HG02943 (cell line): Measurements from ENCODE around the gene CLEC10A.
"Not testable (repeated sequence)": the region's sequence is repeated elsewhere in the genome, so short reads cannot be mapped to it uniquely, and the experiment has no call there.

ENCODE experiments used
- ATAC-seq: cut with Tn5 transposase; IDR thresholded peaks from one replicate; pipeline ENCODE4 v1.9.1; 2021; ENCODE audit warnings: mild to moderate bottlenecking, low read depth, moderate library complexity; ENCODE audit not compliant: unreplicated experiment

The CLEC10A gene

GRCh38 chr17:7109461-7110322 lies 29.6 kb upstream of the CLEC10A start:
- ATAC-seq: no peak

GRCh38 chr17:7108981-7109380 lies 28.9 kb upstream of the CLEC10A start:
- no peak for ATAC-seq

GRCh38 chr17:7108560-7108925 lies 28.5 kb upstream of the CLEC10A start:
- no peak for ATAC-seq

- ATAC-seq: no peak
These were observed 27.9 kb upstream of the CLEC10A start for GRCh38 chr17:7107795-7108559.

GRCh38 chr17:7107012-7107754 lies 27.1 kb upstream of the CLEC10A start:
- no peak for ATAC-seq

- ATAC-seq: no peak
These were observed 22.4 kb upstream of the CLEC10A start for GRCh38 chr17:7102421-7102820.

- no peak for ATAC-seq
These were observed 21.5 kb upstream of the CLEC10A start for GRCh38 chr17:7101531-7101930.

GRCh38 chr17:7100641-7101379 lies 20.8 kb upstream of the CLEC10A start:
- ATAC-seq: not testable (repeated sequence)

- ATAC-seq: no peak
These were observed 18.9 kb upstream of the CLEC10A start for GRCh38 chr17:7098802-7099459.

GRCh38 chr17:7097940-7098339 lies 17.9 kb upstream of the CLEC10A start:
- no peak for ATAC-seq

- ATAC-seq: no peak
These were observed 15.6 kb upstream of the CLEC10A start for GRCh38 chr17:7095625-7096024.

- no peak for ATAC-seq
These were observed 14.6 kb upstream of the CLEC10A start for GRCh38 chr17:7094652-7095019.

GRCh38 chr17:7091311-7092005 lies 11.4 kb upstream of the CLEC10A start:
- ATAC-seq: not testable (repeated sequence)

- ATAC-seq: not testable (repeated sequence)
These were observed 9.5 kb upstream of the CLEC10A start for GRCh38 chr17:7089570-7089969.

- not testable (repeated sequence) for ATAC-seq
These were observed 8.4 kb upstream of the CLEC10A start for GRCh38 chr17:7088442-7088841.

- no peak for ATAC-seq
These were observed 4.0 kb upstream of the CLEC10A start for GRCh38 chr17:7084088-7084487.

GRCh38 chr17:7083592-7083991 lies 3.5 kb upstream of the CLEC10A start:
- ATAC-seq: no peak

- no peak for ATAC-seq
These were observed 1.5 kb upstream of the CLEC10A start for GRCh38 chr17:7081341-7082062.
